HG03159 (cell line): Measurements from ENCODE around the gene TBC1D23.
"Not testable (repeated sequence)": the region's sequence is repeated elsewhere in the genome, so short reads cannot be mapped to it uniquely, and the experiment has no call there.

Experiments used
- ATAC-seq: cut with Tn5 transposase; IDR thresholded peaks from one replicate; pipeline ENCODE4 v1.9.1; 2021; ENCODE audit warnings: mild to moderate bottlenecking, moderate library complexity; ENCODE audit not compliant: unreplicated experiment

The TBC1D23 gene

GRCh38 chr3:100338911-100339310 is 78.1 kb downstream of the TBC1D23 start:
- no peak for ATAC-seq

DNA sequence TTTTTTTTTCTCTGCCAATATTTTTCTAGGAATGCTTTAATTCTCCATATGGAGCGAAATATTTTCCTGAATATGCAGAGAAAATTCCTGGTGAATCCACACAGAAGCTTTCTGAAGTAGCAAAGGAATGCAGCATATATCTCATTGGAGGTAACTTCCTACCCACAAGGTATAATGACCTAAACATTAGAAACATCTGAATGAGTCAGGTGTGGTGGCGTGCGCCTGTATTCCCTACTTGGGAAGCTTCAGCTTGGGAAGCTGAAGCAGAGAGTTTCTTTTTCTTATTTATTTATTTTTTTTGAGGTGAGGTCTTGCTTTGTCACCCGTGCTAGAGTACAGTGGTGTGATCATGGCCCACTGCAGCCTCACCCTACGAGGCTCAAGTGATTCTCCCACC is 79.0 kb downstream of the TBC1D23 start:
- no peak for ATAC-seq

GRCh38 chr3:100340527-100340926 is 79.7 kb downstream of the TBC1D23 start:
- ATAC-seq = no peak

DNA sequence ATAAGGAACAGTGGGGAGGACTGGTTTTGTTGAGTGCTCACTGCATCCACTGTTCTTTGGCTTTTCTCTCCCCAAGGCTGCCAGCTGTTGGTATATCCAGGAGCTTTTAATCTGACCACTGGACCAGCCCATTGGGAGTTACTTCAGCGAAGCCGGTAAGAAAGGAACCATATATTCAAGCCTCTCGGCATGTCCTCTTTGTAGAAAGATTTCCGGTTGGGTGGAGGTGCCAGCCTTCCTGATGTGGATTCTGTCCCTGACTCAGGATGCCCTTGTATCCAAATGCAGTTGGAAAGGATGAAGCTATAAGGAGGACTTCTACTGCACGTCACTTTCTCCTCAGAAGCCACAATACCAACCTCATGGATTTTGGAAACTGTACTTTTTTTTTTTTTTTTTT is 87.9 kb downstream of the TBC1D23 start:
- no peak for ATAC-seq

DNA sequence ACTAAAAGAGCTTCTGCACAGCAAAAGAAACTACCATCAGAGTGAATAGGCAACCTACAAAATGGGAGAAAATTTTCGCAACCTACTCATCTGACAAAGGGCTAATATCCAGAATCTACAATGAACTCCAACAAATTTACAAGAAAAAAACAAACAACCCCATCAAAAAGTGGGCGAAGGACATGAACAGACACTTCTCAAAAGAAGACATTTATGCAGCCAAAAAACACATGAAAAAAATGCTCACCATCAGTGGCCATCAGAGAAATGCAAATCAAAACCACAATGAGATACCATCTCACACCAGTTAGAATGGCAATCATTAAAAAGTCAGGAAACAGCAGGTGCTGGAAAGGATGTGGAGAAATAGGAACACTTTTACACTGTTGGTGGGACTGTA is 91.0 kb downstream of the TBC1D23 start:
- ATAC-seq = not testable (repeated sequence)

- ATAC-seq = no peak
Observed at GRCh38 chr3:100352296-100353231, 91.8 kb downstream of the TBC1D23 start.

- no peak for ATAC-seq
Observed at GRCh38 chr3:100354850-100355249, 94.1 kb downstream of the TBC1D23 start.

DNA sequence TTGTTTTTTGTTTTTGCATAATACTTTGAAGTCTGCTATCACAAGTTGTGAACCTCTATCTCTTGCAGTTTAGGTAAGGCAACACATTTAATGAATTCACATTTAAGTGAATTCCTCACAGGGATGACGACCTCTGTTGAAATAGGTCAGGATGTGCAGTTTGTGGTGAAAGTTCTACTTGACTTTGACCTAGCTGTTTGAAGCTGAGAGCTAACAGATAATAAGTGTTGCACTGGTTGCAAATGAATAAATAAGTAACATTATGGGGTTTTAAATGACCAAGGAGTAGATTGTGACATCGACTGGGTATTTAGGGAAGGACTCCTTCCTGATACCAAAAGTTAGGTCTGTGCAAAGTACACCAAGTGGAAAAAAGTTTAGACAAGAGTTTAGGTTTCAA is 97.6 kb downstream of the TBC1D23 start:
- no peak for ATAC-seq

DNA sequence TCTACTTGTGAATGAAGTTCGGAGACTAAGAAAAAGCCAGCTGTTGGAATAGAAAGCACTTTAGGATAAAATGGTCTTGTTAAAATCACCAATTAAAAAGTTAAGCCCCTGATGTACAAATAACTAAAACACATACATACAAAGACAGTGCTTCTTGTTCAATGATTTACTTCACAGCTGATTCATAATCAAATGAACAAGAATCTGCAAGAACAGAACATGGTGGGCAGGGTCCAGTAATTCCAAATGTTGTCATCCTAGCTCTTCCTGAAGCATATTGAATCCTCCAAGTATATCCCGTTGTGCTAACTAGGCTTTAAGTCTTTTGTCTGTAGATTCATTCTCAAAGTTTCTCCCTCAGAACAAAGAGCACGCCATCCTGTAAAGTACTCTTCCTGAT is 98.2 kb downstream of the TBC1D23 start:
- no peak for ATAC-seq

GRCh38 chr3:100360757-100361496 is 100.1 kb downstream of the TBC1D23 start:
- no peak for ATAC-seq

DNA sequence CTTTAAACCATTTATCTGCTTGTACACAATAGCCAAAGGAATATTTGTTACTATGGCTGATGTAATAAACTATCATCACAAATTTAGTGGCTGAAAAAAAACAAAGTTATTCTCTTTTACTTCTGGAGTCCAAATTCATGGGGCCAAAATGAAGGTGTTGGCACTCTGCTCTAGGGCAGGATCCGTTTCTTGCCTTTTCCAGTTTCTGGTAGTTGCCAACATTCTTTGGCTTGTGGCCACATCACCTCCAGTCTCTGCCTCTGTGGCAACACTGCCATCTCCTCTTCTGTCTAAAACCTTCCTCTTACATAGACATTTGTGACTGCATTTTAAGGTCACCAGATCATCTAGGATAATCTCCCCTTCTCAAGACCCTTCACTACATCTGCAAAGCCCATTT is 101.1 kb downstream of the TBC1D23 start:
- ATAC-seq = no peak

DNA sequence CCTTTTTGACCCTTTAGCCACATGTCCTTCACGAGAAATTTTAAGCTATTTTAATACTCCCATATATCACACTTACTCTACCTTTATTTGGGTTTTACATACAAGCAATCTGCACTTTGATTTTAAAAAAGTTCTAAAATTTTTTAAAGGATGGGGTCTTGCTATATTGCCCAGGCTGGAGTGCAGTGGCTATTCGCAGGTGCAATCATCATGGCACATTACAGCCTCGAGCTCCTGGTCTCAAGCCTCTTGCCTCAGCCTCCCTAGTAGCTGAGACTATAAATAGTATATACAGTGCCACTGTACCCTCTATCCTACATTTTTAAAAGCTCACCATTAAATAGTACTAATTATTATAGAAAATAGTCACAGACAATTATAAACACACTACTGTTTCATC is 103.6 kb downstream of the TBC1D23 start:
- no peak for ATAC-seq

DNA sequence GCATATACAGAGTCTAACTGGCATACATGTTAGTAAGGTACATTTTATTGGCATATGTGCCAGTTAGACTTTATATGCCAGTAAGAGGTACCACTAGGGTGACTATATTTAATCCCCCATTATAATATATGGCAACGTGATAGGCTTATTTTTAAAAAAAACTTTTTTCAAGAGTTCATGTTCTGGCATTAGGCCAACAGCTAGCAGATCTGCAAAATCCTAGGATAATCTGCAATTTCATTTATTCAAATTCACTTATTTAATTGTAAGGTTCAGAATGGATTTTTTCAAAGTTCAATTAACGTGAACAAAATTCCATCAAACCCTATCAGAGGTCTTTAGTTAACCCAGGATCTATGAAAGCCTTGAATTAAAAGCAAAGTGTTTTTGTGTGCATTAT is 105.6 kb downstream of the TBC1D23 start:
- ATAC-seq = no peak

DNA sequence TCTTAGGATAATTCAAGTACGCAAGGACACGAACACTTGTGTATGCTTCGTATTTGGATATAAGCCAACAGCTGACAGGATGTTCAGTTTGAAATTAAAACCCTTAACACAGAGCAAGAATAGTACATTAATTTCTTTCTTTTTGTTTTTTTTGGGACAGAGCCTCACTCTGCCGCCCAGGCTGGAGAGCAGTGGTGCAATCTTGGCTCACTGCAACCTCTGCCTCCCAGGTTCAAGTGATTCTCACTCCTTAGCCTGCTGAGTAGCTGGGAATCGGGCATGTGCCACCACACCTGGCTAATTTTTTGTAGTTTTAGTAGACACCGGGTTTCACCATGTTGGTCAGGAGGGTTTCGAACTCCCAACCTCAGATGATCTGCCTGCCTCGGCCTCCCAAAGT is 107.6 kb downstream of the TBC1D23 start:
- ATAC-seq = no peak

GRCh38 chr3:100370756-100371155 is 110.0 kb downstream of the TBC1D23 start:
- no peak for ATAC-seq

DNA sequence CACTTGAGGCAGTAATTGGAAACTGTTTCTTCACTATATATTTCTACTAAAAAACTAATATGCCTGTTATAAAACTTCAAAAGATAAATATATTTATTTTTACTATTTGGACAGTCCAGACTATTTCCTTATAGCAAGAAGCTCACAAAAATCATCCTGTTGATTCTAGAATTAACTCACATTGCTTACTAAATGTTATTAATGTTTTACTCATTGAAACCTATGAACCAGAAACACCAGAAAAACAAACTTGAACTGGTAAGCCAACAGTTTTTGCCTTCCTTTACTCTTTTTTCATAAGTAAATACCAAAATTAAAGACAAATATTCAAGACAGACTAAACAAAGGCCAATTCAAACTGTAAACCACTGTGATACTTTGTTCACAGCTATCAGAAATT is 113.7 kb downstream of the TBC1D23 start:
- ATAC-seq = no peak
